HepG2 (cell line): ENCODE data around the gene SRP9. TPM values are rescaled to one million over a fixed set of nuclear protein-coding genes. Genes with fewer than 3 reads are reported as not detected.
A peak's percentile ranks its signal among the peaks of the same experiment; 100 is the strongest.

Experiments used
- ATRX ChIP-seq: sonication (generic); formaldehyde crosslinking; IDR thresholded peaks from 2 replicates; pipeline ENCODE4 v1.4.0; 2020; ENCODE audit warnings: missing genetic modification reagents, borderline replicate concordance
- HDAC2 ChIP-seq: sonication (generic); formaldehyde crosslinking; IDR thresholded peaks from 2 replicates; pipeline ENCODE4 v1.4.0; 2020; ENCODE audit warnings: missing genetic modification reagents
- HMG20A ChIP-seq: IDR thresholded peaks from 2 replicates; pipeline ENCODE4 v1.6.1; 2016; ENCODE audit warnings: borderline replicate concordance
- HNRNPLL ChIP-seq: fragments of 200-400 bp; formaldehyde crosslinking; IDR thresholded peaks from 2 replicates; pipeline ENCODE4 v1.6.1; 2017; ENCODE audit warnings: mild to moderate bottlenecking, low read depth, low read length; ENCODE audit not compliant: poor library complexity, severe bottlenecking
- KLF15 ChIP-seq: sonication (generic); formaldehyde crosslinking; IDR thresholded peaks from 2 replicates; pipeline ENCODE4 v1.8.1; 2023; ENCODE audit warnings: borderline replicate concordance, mild to moderate bottlenecking, inconsistent platforms, missing genetic modification reagents, mixed read lengths
- NFRKB ChIP-seq: fragments of 450-650 bp; IDR thresholded peaks from 2 replicates; pipeline ENCODE4 v1.6.1; 2017
- POLR2AphosphoS5 ChIP-seq: IDR thresholded peaks from 2 replicates; pipeline ENCODE4 v1.6.1; 2012; ENCODE audit warnings: low read depth, low read length
- RCOR2 ChIP-seq: IDR thresholded peaks from 2 replicates; pipeline ENCODE4 v1.6.1; 2016; ENCODE audit warnings: missing biosample characterization, missing genetic modification reagents
- RFX5 ChIP-seq: IDR thresholded peaks from 2 replicates; pipeline ENCODE4 v1.6.1; 2011; ENCODE audit warnings: low read depth, low read length, improper control_type of control experiment
- ZMYM4 ChIP-seq: sonication (generic); formaldehyde crosslinking; IDR thresholded peaks from 2 replicates; pipeline ENCODE4 v1.8.1; 2023; ENCODE audit warnings: mild to moderate bottlenecking, missing genetic modification reagents
- ZNF101 ChIP-seq: sonication (generic); formaldehyde crosslinking; IDR thresholded peaks from 2 replicates; pipeline ENCODE4 v1.4.0; 2020; ENCODE audit warnings: mild to moderate bottlenecking, low read depth, missing genetic modification reagents, borderline replicate concordance
- ZNF768 ChIP-seq: sonication (generic); formaldehyde crosslinking; IDR thresholded peaks from 2 replicates; pipeline ENCODE4 v1.4.0; 2020; ENCODE audit warnings: missing genetic modification reagents
- polyA plus RNA-seq, 8 experiments: library from polyadenylated mRNA; depleted of rRNA in 3 of 8; stranded (reverse) in 7 of 8; unstranded in 1 of 8; fragments of >200 nt; fragmentation: Illumina TruSeq in 4 of 8; extraction: Trizol in 4 of 8; gene quantifications; 2 replicates each; pipeline versions ENCODE4 v1.2.1 to v1.2.3, GENCODE V29; 2011 to 2016; ENCODE audit warnings: low read depth in 4 of 8, missing spikeins in 1 of 8, mixed read lengths in 1 of 8; ENCODE audit not compliant: insufficient read depth in 1 of 8
- total RNA-seq, 5 experiments: library from RNA; depleted of rRNA; stranded (reverse); fragments of >200 nt; fragmentation: Illumina TruSeq; extraction: Trizol; gene quantifications; 2 replicates each; pipeline ENCODE4 v1.2.3, GENCODE V29; 2016; ENCODE audit warnings: low read depth in 1 of 5
- TF ChIP-seq, protein P1 (sequence below): sonication (generic); formaldehyde crosslinking; IDR thresholded peaks from 2 replicates; pipeline ENCODE4 v1.8.0; 2022; ENCODE audit warnings: mild to moderate bottlenecking, missing genetic modification reagents, borderline replicate concordance
- TF ChIP-seq, protein P2 (sequence below): sonication (generic); formaldehyde crosslinking; IDR thresholded peaks from 2 replicates; pipeline ENCODE4 v1.4.0; 2020; ENCODE audit warnings: missing genetic modification reagents, borderline replicate concordance
- TF ChIP-seq, protein P3 (sequence below): sonication (generic); formaldehyde crosslinking; IDR thresholded peaks from 2 replicates; pipeline ENCODE4 v1.5.1; 2020; ENCODE audit warnings: missing genetic modification reagents, mild to moderate bottlenecking, borderline replicate concordance
- TF ChIP-seq, protein P4 (sequence below): IDR thresholded peaks from 2 replicates; pipeline ENCODE4 v1.6.1; 2016
- TF ChIP-seq, protein P5 (sequence below): sonication (generic); formaldehyde crosslinking; IDR thresholded peaks from 2 replicates; pipeline ENCODE4 v1.5.0; 2020; ENCODE audit warnings: mild to moderate bottlenecking, missing genetic modification reagents, borderline replicate concordance
- TF ChIP-seq, protein P6 (sequence below): sonication (generic); formaldehyde crosslinking; IDR thresholded peaks from 2 replicates; pipeline ENCODE4 v1.8.0; 2022; ENCODE audit warnings: mild to moderate bottlenecking, missing genetic modification reagents; ENCODE audit not compliant: insufficient replicate concordance

Gene SRP9
- total and polyA plus RNA-seq, 2 of the 13 experiments (the other 11 are each of a cell fraction or from before 2014, with no cell fraction given), result 251 to 307 TPM

DNA sequence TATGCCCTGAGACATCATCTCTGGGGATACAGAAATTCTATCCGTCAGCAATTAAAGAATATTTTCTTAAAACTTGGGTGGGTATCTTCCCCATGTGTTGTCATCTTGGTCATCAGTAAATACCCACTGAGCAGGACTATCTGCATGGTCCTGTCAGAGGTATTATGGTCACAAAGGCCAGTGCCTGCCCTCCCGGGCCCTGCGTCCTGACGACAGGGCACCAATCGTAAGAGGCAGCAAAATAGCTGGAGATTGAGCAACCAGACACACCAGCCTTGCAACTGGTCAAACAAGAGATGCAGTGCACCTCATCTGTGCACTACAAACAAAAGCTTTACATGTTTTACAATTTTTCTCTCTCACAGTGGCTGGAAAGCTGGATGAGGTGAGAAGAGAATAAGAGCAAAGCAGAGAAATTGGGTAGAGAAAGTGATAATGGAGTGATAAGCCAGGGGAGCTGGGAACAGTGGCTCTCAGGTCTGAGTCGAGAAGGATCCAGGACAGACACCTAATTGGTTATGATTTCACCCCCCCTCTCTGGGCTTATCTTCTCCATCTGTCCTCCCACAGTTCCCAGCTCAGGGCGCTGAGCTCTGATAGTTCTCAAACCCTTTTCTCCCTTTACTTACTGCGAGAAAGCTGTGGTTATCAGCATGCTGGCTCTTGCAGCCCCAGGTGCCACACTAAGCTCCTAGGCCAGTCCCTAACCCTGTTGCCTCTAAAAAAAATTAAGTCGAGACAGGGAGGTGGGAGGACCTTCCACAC is 8.8 kb upstream of the SRP9 start (continued):
- no peak for TF ChIP-seq RFX5
- TF ChIP-seq, protein P1, sequence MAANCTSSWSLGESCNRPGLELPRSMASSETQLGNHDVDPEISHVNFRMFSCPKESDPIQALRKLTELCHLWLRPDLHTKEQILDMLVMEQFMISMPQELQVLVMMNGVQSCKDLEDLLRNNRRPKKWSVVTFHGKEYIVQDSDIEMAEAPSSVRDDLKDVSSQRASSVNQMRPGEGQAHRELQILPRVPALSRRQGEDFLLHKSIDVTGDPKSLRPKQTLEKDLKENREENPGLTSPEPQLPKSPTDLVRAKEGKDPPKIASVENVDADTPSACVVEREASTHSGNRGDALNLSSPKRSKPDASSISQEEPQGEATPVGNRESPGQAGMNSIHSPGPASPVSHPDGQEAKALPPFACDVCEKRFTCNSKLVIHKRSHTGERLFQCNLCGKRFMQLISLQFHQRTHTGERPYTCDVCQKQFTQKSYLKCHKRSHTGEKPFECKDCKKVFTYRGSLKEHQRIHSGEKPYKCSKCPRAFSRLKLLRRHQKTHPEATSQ (CRISPR knock-in tag), result no peak
- TF ChIP-seq ZNF101 (CRISPR knock-in tag), result no peak; the same call in 1 of the 2 replicates
- TF ChIP-seq RCOR2 (CRISPR knock-in tag), result no peak
- peak; percentile 73 for TF ChIP-seq HDAC2
- no peak for TF ChIP-seq POLR2AphosphoS5
- TF ChIP-seq, protein P2, sequence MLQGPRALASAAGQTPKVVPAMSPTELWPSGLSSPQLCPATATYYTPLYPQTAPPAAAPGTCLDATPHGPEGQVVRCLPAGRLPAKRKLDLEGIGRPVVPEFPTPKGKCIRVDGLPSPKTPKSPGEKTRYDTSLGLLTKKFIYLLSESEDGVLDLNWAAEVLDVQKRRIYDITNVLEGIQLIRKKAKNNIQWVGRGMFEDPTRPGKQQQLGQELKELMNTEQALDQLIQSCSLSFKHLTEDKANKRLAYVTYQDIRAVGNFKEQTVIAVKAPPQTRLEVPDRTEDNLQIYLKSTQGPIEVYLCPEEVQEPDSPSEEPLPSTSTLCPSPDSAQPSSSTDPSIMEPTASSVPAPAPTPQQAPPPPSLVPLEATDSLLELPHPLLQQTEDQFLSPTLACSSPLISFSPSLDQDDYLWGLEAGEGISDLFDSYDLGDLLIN (CRISPR knock-in tag), result no peak
- TF ChIP-seq, protein P3, sequence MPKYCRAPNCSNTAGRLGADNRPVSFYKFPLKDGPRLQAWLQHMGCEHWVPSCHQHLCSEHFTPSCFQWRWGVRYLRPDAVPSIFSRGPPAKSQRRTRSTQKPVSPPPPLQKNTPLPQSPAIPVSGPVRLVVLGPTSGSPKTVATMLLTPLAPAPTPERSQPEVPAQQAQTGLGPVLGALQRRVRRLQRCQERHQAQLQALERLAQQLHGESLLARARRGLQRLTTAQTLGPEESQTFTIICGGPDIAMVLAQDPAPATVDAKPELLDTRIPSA (CRISPR knock-in tag), result no peak
- peak; percentile 63; the same call in 1 of the 2 replicates for TF ChIP-seq HMG20A (CRISPR knock-in tag)
- no peak for TF ChIP-seq ATRX (CRISPR knock-in tag)
- no peak for TF ChIP-seq ZNF768 (CRISPR knock-in tag)
- TF ChIP-seq NFRKB, result no peak
- no peak for TF ChIP-seq KLF15 (CRISPR knock-in tag)
- TF ChIP-seq ZMYM4 (CRISPR knock-in tag), result peak; percentile 33; the same call in 1 of the 2 replicates
- TF ChIP-seq, protein P4, sequence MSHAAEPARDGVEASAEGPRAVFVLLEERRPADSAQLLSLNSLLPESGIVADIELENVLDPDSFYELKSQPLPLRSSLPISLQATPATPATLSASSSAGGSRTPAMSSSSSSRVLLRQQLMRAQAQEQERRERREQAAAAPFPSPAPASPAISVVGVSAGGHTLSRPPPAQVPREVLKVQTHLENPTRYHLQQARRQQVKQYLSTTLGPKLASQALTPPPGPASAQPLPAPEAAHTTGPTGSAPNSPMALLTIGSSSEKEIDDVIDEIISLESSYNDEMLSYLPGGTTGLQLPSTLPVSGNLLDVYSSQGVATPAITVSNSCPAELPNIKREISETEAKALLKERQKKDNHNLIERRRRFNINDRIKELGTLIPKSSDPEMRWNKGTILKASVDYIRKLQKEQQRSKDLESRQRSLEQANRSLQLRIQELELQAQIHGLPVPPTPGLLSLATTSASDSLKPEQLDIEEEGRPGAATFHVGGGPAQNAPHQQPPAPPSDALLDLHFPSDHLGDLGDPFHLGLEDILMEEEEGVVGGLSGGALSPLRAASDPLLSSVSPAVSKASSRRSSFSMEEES (CRISPR knock-in tag), result 0 out of 2 replicates have a peak, but pooled peaks have one; percentile 5
- TF ChIP-seq HNRNPLL, result no peak
- TF ChIP-seq, protein P5, sequence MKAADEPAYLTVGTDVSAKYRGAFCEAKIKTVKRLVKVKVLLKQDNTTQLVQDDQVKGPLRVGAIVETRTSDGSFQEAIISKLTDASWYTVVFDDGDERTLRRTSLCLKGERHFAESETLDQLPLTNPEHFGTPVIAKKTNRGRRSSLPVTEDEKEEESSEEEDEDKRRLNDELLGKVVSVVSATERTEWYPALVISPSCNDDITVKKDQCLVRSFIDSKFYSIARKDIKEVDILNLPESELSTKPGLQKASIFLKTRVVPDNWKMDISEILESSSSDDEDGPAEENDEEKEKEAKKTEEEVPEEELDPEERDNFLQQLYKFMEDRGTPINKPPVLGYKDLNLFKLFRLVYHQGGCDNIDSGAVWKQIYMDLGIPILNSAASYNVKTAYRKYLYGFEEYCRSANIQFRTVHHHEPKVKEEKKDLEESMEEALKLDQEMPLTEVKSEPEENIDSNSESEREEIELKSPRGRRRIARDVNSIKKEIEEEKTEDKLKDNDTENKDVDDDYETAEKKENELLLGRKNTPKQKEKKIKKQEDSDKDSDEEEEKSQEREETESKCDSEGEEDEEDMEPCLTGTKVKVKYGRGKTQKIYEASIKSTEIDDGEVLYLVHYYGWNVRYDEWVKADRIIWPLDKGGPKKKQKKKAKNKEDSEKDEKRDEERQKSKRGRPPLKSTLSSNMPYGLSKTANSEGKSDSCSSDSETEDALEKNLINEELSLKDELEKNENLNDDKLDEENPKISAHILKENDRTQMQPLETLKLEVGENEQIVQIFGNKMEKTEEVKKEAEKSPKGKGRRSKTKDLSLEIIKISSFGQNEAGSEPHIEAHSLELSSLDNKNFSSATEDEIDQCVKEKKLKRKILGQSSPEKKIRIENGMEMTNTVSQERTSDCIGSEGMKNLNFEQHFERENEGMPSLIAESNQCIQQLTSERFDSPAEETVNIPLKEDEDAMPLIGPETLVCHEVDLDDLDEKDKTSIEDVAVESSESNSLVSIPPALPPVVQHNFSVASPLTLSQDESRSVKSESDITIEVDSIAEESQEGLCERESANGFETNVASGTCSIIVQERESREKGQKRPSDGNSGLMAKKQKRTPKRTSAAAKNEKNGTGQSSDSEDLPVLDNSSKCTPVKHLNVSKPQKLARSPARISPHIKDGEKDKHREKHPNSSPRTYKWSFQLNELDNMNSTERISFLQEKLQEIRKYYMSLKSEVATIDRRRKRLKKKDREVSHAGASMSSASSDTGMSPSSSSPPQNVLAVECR (CRISPR knock-in tag), result peak; percentile 53; the same call in 1 of the 2 replicates
- TF ChIP-seq, protein P6, sequence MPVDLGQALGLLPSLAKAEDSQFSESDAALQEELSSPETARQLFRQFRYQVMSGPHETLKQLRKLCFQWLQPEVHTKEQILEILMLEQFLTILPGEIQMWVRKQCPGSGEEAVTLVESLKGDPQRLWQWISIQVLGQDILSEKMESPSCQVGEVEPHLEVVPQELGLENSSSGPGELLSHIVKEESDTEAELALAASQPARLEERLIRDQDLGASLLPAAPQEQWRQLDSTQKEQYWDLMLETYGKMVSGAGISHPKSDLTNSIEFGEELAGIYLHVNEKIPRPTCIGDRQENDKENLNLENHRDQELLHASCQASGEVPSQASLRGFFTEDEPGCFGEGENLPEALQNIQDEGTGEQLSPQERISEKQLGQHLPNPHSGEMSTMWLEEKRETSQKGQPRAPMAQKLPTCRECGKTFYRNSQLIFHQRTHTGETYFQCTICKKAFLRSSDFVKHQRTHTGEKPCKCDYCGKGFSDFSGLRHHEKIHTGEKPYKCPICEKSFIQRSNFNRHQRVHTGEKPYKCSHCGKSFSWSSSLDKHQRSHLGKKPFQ (CRISPR knock-in tag), result no peak
